GM23248 (cell line): ENCODE data around the gene PDE6D. TPM values are rescaled to one million over a fixed set of nuclear protein-coding genes. Genes with fewer than 3 reads are reported as not detected.
"Not testable (repeated sequence)": the region's sequence is repeated elsewhere in the genome, so short reads cannot be mapped to it uniquely, and the experiment has no call there.

Experiments
- DNase-seq: peaks from one replicate; pipeline ENCODE4 v3.0.0-alpha.2; 2015
- H2AFZ ChIP-seq: fragments of 200-600 bp; sonication (generic); 2 replicates; pipeline ENCODE4 v1.6.1; 2016; ENCODE audit warnings: antibody characterized with exemption
- H3F3A ChIP-seq: fragments of 200-600 bp; sonication (generic); 2 replicates; pipeline ENCODE4 v1.6.1; 2016; ENCODE audit warnings: mild to moderate bottlenecking, antibody characterized with exemption, mixed run types; ENCODE audit not compliant: insufficient read depth
- H3K27ac ChIP-seq: fragments of 200-600 bp; sonication (generic); 2 replicates; pipeline ENCODE4 v1.5.1; 2016; ENCODE audit warnings: mild to moderate bottlenecking
- H3K27me3 ChIP-seq: fragments of 200-600 bp; sonication (generic); replicated peaks from 2 replicates; pipeline ENCODE4 v1.6.1; 2016; ENCODE audit warnings: mild to moderate bottlenecking; ENCODE audit not compliant: insufficient read depth
- H3K36me3 ChIP-seq: fragments of 200-600 bp; sonication (generic); 2 replicates; pipeline ENCODE4 v1.6.1; 2016; ENCODE audit warnings: low read depth, mild to moderate bottlenecking
- H3K4me1 ChIP-seq: fragments of 200-600 bp; sonication (generic); 2 replicates; pipeline ENCODE4 v1.6.1; 2016; ENCODE audit warnings: mild to moderate bottlenecking; ENCODE audit not compliant: insufficient read depth
- H3K4me2 ChIP-seq: fragments of 200-600 bp; sonication (generic); one replicate; pipeline ENCODE4 v1.6.1; 2016; ENCODE audit warnings: mild to moderate bottlenecking; ENCODE audit not compliant: unreplicated experiment
- H3K4me3 ChIP-seq: fragments of 200-600 bp; sonication (generic); 2 replicates; pipeline ENCODE4 v1.5.1; 2016; ENCODE audit warnings: mild to moderate bottlenecking
- H3K79me2 ChIP-seq: fragments of 200-600 bp; sonication (generic); 2 replicates; pipeline ENCODE4 v1.6.1; 2016; ENCODE audit warnings: mild to moderate bottlenecking; ENCODE audit not compliant: insufficient read depth
- H3K9ac ChIP-seq: fragments of 200-600 bp; sonication (generic); 2 replicates; pipeline ENCODE4 v1.6.1; 2016; ENCODE audit warnings: mild to moderate bottlenecking
- H3K9me2 ChIP-seq: fragments of 200-600 bp; sonication (generic); 2 replicates; pipeline ENCODE4 v1.6.1; 2016; ENCODE audit warnings: mixed run types, mild to moderate bottlenecking, moderate library complexity; ENCODE audit not compliant: insufficient read depth
- H3K9me3 ChIP-seq: fragments of 200-600 bp; sonication (generic); one replicate; pipeline ENCODE4 v1.6.1; 2017; ENCODE audit warnings: low read depth
- H4K20me1 ChIP-seq: fragments of 200-600 bp; sonication (generic); 2 replicates; pipeline ENCODE4 v1.6.0; 2016; ENCODE audit not compliant: insufficient read depth
- EZH2 ChIP-seq: fragments of 200-600 bp; sonication (generic); IDR thresholded peaks from 2 replicates; pipeline ENCODE4 v1.6.1; 2018; ENCODE audit warnings: antibody characterized with exemption, mild to moderate bottlenecking; ENCODE audit not compliant: insufficient read depth, poor library complexity, severe bottlenecking
- EZH2phosphoT487 ChIP-seq: fragments of 200-600 bp; sonication (generic); IDR thresholded peaks from 2 replicates; pipeline ENCODE4 v1.6.1; 2018; ENCODE audit warnings: antibody characterized with exemption, moderate library complexity, mild to moderate bottlenecking, low read depth; ENCODE audit not compliant: insufficient read depth
- WGBS, 2 experiments: methylation state at CpG; one replicate each; pipeline ENCODE4 v1.1.6; 2015 to 2017; ENCODE audit warnings: low lambda C conversion rate in 2 of 2, low coverage in 1 of 2; ENCODE audit errors: missing lambda C conversion rate in 2 of 2; 5-methylcytosine and 5-hydroxymethylcytosine counted together
- in situ Hi-C: fragments of 300-500 bp; cut with MboI; formaldehyde crosslinking; loops from 2 replicates; pipeline ENCODE4 v1.15.0; 2020
- polyA plus RNA-seq: library from polyadenylated mRNA; unstranded; fragments of >200 nt; fragmentation: Nextera tagmentation; extraction: Ambion mirVana; gene quantifications from 2 replicates; pipeline ENCODE4 v1.2.1, GENCODE V29; 2016
- total RNA-seq: library from RNA; depleted of rRNA; stranded (reverse); fragments of >200 nt; shearing (Covaris generic); gene quantifications from 2 replicates; pipeline ENCODE4 v1.2.3, GENCODE V29; 2014

The PDE6D gene
- total and polyA plus RNA-seq, 2 experiments from 2014 or later: 29.5 to 36.3 TPM

- in situ Hi-C loops: no loop called here
- H3K36me3 ChIP-seq: no peaks in the 10 kb centered on the region
Measured at GRCh38 chr2:231751042-231751815, 29.9 kb downstream of the PDE6D start.

DNA sequence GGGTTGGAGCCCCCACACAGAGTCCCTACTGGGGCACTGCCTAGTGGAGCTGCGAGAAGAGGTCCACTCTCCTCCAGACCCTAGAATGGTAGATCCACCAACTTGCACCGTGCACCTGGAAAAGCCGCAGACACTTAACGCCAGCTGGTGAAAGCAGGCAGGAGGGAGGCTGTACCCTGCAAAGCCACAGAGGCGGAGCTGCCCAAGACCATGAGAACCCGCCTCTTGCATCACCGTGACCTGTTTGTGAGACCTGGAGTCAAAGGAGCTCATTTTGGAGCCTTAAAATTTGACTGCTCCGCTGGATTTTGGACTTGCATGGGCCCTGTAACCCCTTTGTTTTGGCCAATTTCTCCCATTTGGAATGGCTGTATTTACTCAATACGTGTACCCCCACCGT, 32.1 kb downstream of the PDE6D start:
- 92 to 96% methylated on average over 10 of the region's 10 CpGs for WGBS, 2 experiments
- H3K9me3 ChIP-seq, H3K4me2 ChIP-seq, H3K4me3 ChIP-seq, in situ Hi-C loops, H3F3A ChIP-seq, H3K27ac ChIP-seq, DNase-seq, H3K79me2 ChIP-seq, H4K20me1 ChIP-seq, H3K9me2 ChIP-seq, H2AFZ ChIP-seq, H3K36me3 ChIP-seq, H3K4me1 ChIP-seq, H3K9ac ChIP-seq, H3K27me3 ChIP-seq: not testable (repeated sequence)

More at GRCh38 chr2:231751042-231751815, 29.9 kb downstream of the PDE6D start:
- Histone ChIP-seq H3K9me3 (no peaks in the 10 kb centered on the region), H3K4me2 (no peak overlapping the region), H2AFZ (no peak overlapping the region), H4K20me1 (no peaks in the 10 kb centered on the region), H3F3A (no peaks in the 10 kb centered on the region), H3K27me3 (no peaks in the 10 kb centered on the region), H3K4me3 (no peak overlapping the region), H3K4me1 (no peaks in the 10 kb centered on the region), H3K9me2 (no peaks in the 10 kb centered on the region), H3K79me2 (no peaks in the 10 kb centered on the region), H3K27ac (no peak overlapping the region), H3K9ac (no peak overlapping the region)
- TF ChIP-seq EZH2phosphoT487 (no peak), EZH2 (no peak)
- no peak for DNase-seq
- WGBS, 2 experiments: 80 to 87% methylated on average over 4 of the region's 4 CpGs

- H3K9me2 ChIP-seq, H3K4me1 ChIP-seq, H2AFZ ChIP-seq, H3K79me2 ChIP-seq, H3K9ac ChIP-seq, H3K4me3 ChIP-seq, DNase-seq, H4K20me1 ChIP-seq, H3K4me2 ChIP-seq, H3K27me3 ChIP-seq, H3F3A ChIP-seq, H3K9me3 ChIP-seq, in situ Hi-C loops, H3K36me3 ChIP-seq, H3K27ac ChIP-seq: not testable (repeated sequence)
- WGBS, 2 experiments: 89 to 91% methylated on average over 6 of the region's 6 CpGs
Measured at GRCh38 chr2:231748153-231748896, 32.8 kb downstream of the PDE6D start.

DNA sequence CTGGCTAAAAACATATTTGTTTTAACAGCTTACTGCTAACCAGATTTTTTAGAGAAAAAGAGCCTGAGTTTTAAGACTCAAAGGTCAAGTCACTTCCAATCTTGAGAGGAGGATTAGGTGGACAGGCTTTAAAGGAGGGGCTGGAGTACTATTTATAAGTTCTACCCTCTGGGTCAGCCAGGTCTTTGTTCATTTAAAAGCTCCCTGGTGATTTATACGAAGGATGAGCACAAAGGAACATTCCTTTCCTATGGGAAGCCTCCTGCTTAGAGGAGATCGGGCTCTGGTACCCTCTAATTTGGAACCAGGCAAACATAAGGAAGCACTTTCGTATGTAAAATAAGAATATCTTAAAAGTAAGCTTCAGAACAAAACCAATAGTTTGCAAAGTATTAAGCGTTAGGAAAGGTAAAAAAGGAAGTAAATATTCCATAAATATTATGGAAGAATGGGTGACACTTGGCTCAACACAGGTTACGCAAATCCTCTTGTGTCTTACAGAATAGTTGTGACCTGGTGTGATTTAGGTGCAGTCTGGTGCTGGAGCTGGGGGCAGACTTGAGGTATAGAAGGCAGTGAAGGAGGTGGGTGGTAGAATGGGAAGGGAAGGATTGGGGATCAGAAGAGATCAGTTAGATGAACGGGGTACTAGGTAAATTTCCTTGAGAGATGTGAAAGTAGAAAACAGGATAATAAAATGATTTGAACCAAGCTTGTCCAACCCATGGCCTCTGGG, 35.6 kb downstream of the PDE6D start:
- TF ChIP-seq EZH2phosphoT487 (no peak), EZH2 (no peak)
- no peaks in the 10 kb centered on the region for H4K20me1 ChIP-seq
- H3K27me3 ChIP-seq: no peaks in the 10 kb centered on the region
- H3F3A ChIP-seq: no peaks in the 10 kb centered on the region
- in situ Hi-C loops: no loop called here
- no peak overlapping the region for H2AFZ ChIP-seq
- 88 to 93% methylated on average over 6 of the region's 6 CpGs for WGBS, 2 experiments
- no peaks in the 10 kb centered on the region for H3K79me2 ChIP-seq
- H3K27ac ChIP-seq: no peak overlapping the region
- H3K9me3 ChIP-seq: no peaks in the 10 kb centered on the region
- H3K4me3 ChIP-seq: no peak overlapping the region
- H3K9ac ChIP-seq: no peak overlapping the region
- no peaks in the 10 kb centered on the region for H3K36me3 ChIP-seq
- DNase-seq: no peak
- H3K4me2 ChIP-seq: no peak overlapping the region
- H3K4me1 ChIP-seq: no peaks in the 10 kb centered on the region
- no peaks in the 10 kb centered on the region for H3K9me2 ChIP-seq
